HFF-Myc (cell line): ENCODE measurements around the gene RETSAT.
"Not testable (repeated sequence)": the region's sequence is repeated elsewhere in the genome, so short reads cannot be mapped to it uniquely, and the experiment has no call there.

Experiments used
- DNase-seq: peaks from one replicate; pipeline ENCODE4 v3.0.0-alpha.2; 2011; ENCODE audit warnings: low read depth; ENCODE audit errors: extremely low read depth
- H3K4me3 ChIP-seq: replicated peaks from 2 replicates; pipeline ENCODE4 v1.5.1; 2011; ENCODE audit warnings: low read depth, mild to moderate bottlenecking, control low read depth, low read length
- CTCF ChIP-seq: IDR thresholded peaks from 2 replicates; pipeline ENCODE4 v1.5.1; 2012; ENCODE audit warnings: mild to moderate bottlenecking, low read depth, low read length, control low read depth; ENCODE audit errors: missing control alignments

Gene RETSAT

GRCh38 chr2:85334928-85335327 is 19.4 kb downstream of the RETSAT start:
- no peak for TF ChIP-seq CTCF
- no peak for DNase-seq
- no peak overlapping the region for H3K4me3 ChIP-seq

GRCh38 chr2:85333877-85334276 is 20.5 kb downstream of the RETSAT start:
- DNase-seq, H3K4me3 ChIP-seq: not testable (repeated sequence)

- no peak overlapping the region for H3K4me3 ChIP-seq
- TF ChIP-seq CTCF, result no peak
- DNase-seq, result no peak
Observed at GRCh38 chr2:85330839-85331636, 23.3 kb downstream of the RETSAT start.

- not testable (repeated sequence) for DNase-seq, H3K4me3 ChIP-seq
Observed at GRCh38 chr2:85329701-85330100, 24.6 kb downstream of the RETSAT start.

GRCh38 chr2:85329181-85329651 is 25.1 kb downstream of the RETSAT start:
- TF ChIP-seq CTCF, result no peak
- DNase-seq, result no peak
- H3K4me3 ChIP-seq, result no peak overlapping the region

GRCh38 chr2:85327822-85328617 is 26.3 kb downstream of the RETSAT start, which contains the start of gene TGOLN2:
Gene TGOLN2, minus strand, starts transcription at chr2:85327989. Its CDS starts 27 bp downstream, at chr2:85327962.
- DNase-seq, result peak; percentile 37
- peak within 1 kb of the TSS; percentile 91 for H3K4me3 ChIP-seq
- TF ChIP-seq CTCF, result no peak

- no peak for TF ChIP-seq CTCF
- no peak for DNase-seq
- peak overlapping the region; percentile 91 for H3K4me3 ChIP-seq
Observed at GRCh38 chr2:85327160-85327821, 27.0 kb downstream of the RETSAT start.
